Ectodermal cell (in vitro differentiated cells): ENCODE results near the gene LRRC31. TPM values are rescaled to one million over a fixed set of nuclear protein-coding genes. Genes with fewer than 3 reads are reported as not detected.

ENCODE experiments used
- H3K27ac ChIP-seq: 2 replicates; pipeline ENCODE4 v1.7.0; 2013; ENCODE audit warnings: mild to moderate bottlenecking, low read depth, low read length; ENCODE audit not compliant: insufficient read depth, poor library complexity, severe bottlenecking
- H3K27me3 ChIP-seq: 2 replicates; pipeline ENCODE4 v1.7.0; 2013; ENCODE audit warnings: mild to moderate bottlenecking, low read length; ENCODE audit not compliant: insufficient read depth, control insufficient read depth, poor library complexity, severe bottlenecking
- H3K36me3 ChIP-seq: one replicate; pipeline ENCODE4 v1.7.0; 2013; ENCODE audit warnings: low read length; ENCODE audit not compliant: control insufficient read depth, insufficient read depth
- H3K4me1 ChIP-seq: one replicate; pipeline ENCODE4 v1.7.0; 2013; ENCODE audit warnings: low read length; ENCODE audit not compliant: control insufficient read depth, insufficient read depth
- H3K4me3 ChIP-seq: 2 replicates; pipeline ENCODE4 v1.7.0; 2013; ENCODE audit warnings: low read depth, low read length, control low read depth; ENCODE audit not compliant: insufficient read depth
- H3K9me3 ChIP-seq: 2 replicates; pipeline ENCODE4 v1.7.0; 2013; ENCODE audit warnings: mild to moderate bottlenecking, low read length, moderate library complexity; ENCODE audit not compliant: control insufficient read depth
- WGBS, 2 experiments: methylation state at CpG; one replicate each; pipeline ENCODE4 v1.1.7; 2013; ENCODE audit warnings: missing lambda C conversion rate in 2 of 2; 5-methylcytosine and 5-hydroxymethylcytosine counted together
- polyA plus RNA-seq, 4 experiments: library from polyadenylated mRNA; stranded (reverse); fragments of 50-300 nt; gene quantifications; one replicate each; pipeline ENCODE4 v1.2.3, GENCODE V29; 2013

LRRC31 gene
- not detected for polyA plus RNA-seq (2013, experiment 1 of 4)
- not detected for polyA plus RNA-seq (2013, experiment 2 of 4)
- polyA plus RNA-seq (2013, experiment 3 of 4): not detected
- not detected for polyA plus RNA-seq (2013, experiment 4 of 4)

DNA sequence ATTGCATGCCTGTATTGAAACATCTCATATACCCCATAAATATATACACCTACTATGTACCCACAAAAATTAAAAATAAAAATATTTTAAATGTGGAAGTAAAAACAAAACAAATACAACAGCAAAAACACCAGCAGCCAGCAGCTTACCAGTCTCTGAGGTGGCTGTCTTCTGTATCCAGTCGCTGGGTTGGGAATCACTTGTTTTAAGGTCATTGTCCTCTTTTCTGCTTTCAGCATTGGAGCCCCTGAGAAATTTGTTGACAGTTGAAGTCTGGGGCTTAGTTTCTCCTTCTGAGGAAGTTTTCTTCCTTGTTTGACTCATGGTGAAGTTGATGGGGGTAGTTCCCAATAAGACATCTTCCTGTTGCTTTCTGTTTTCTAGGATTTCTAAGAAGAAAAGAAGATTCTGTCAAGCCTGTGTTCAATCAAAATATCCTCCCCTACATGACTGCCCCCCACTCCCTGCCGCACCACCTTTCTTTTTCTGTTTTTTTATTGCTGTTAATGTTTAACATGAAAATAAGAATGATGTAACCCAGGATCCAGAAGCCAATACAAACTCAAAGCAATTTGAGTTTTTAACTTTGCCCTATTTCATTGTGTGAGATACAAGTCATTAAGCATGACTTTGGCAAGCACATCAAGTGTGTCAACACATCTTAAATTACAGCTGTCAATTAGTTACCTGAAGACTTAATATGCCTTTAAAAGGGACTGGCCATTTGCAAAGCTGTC lies at the start of gene LRRC31:
Gene LRRC31, minus strand, starts transcription at position 452 of the 737 bp plus-strand sequence. Its CDS starts 128 bp downstream, at position 324.
- no peak within 1 kb of the TSS for H3K4me3 ChIP-seq
- no peak within 1 kb of the TSS for H3K27ac ChIP-seq
- no peaks in the 10 kb centered on the region for H3K4me1 ChIP-seq
- WGBS, 2 experiments: 76 to 85% methylated on average over 1 of the region's 2 CpGs
- no peaks in the 10 kb centered on the region for H3K9me3 ChIP-seq
- no peaks in the 10 kb centered on the region for H3K27me3 ChIP-seq
- no peaks in the 10 kb centered on the region for H3K36me3 ChIP-seq

- Histone ChIP-seq H3K4me1 (no peaks in the 10 kb centered on the region), H3K4me3 (no peak overlapping the region), H3K27ac (no peak overlapping the region), H3K9me3 (no peaks in the 10 kb centered on the region), H3K27me3 (no peaks in the 10 kb centered on the region), H3K36me3 (no peaks in the 10 kb centered on the region)
- 89 to 96% methylated on average over 2 of the region's 2 CpGs for WGBS, 2 experiments
Observed at GRCh38 chr3:169914321-169914720, 44.6 kb upstream of the LRRC31 start.

GRCh38 chr3:169913323-169913722 lies 43.6 kb upstream of the LRRC31 start:
- H3K27me3 ChIP-seq: no peaks in the 10 kb centered on the region
- 93 to 95% methylated on average over 3 of the region's 3 CpGs for WGBS, 2 experiments

GRCh38 chr3:169911272-169911671 lies 41.5 kb upstream of the LRRC31 start, which contains the start of gene SAMD7:
Gene SAMD7 (plus strand): TSS chr3:169911572. CDS start chr3:169919499, 7,927 bp downstream.
- H3K9me3 ChIP-seq: no peaks in the 10 kb centered on the region
- no peaks in the 10 kb centered on the region for H3K36me3 ChIP-seq
- H3K4me1 ChIP-seq: no peaks in the 10 kb centered on the region
- H3K27ac ChIP-seq: no peak within 1 kb of the TSS
- no peaks in the 10 kb centered on the region for H3K27me3 ChIP-seq
- WGBS, 2 experiments: 100% methylated on average over 1 of the region's 1 CpG; no CpG with 5 or more reads in 1 of the 2 experiments
- no peak within 1 kb of the TSS for H3K4me3 ChIP-seq

More at GRCh38 chr3:169913323-169913722, 43.6 kb upstream of the LRRC31 start:
- Histone ChIP-seq H3K27ac (no peak overlapping the region), H3K36me3 (no peaks in the 10 kb centered on the region), H3K9me3 (no peaks in the 10 kb centered on the region), H3K4me3 (no peak overlapping the region), H3K4me1 (no peaks in the 10 kb centered on the region)

GRCh38 chr3:169907944-169908343 lies 38.2 kb upstream of the LRRC31 start:
- H3K27me3 ChIP-seq: no peaks in the 10 kb centered on the region
- 91 to 95% methylated on average over 4 of the region's 4 CpGs for WGBS, 2 experiments
- H3K9me3 ChIP-seq: no peaks in the 10 kb centered on the region
- H3K4me3 ChIP-seq: no peak overlapping the region
- no peaks in the 10 kb centered on the region for H3K4me1 ChIP-seq
- H3K27ac ChIP-seq: no peak overlapping the region
- H3K36me3 ChIP-seq: no peaks in the 10 kb centered on the region

GRCh38 chr3:169907476-169907875 lies 37.7 kb upstream of the LRRC31 start:
- Histone ChIP-seq H3K36me3 (no peaks in the 10 kb centered on the region), H3K9me3 (no peaks in the 10 kb centered on the region), H3K27ac (no peak overlapping the region), H3K27me3 (no peaks in the 10 kb centered on the region), H3K4me1 (no peaks in the 10 kb centered on the region), H3K4me3 (no peak overlapping the region)

GRCh38 chr3:169905404-169905803 lies 35.7 kb upstream of the LRRC31 start:
- no peaks in the 10 kb centered on the region for H3K27me3 ChIP-seq
- no peak overlapping the region for H3K4me3 ChIP-seq
- WGBS, 2 experiments: 72 to 80% methylated on average over 4 to 6 of the region's 6 CpGs
- no peaks in the 10 kb centered on the region for H3K4me1 ChIP-seq
- no peaks in the 10 kb centered on the region for H3K9me3 ChIP-seq
- H3K36me3 ChIP-seq: no peaks in the 10 kb centered on the region
- no peak overlapping the region for H3K27ac ChIP-seq

DNA sequence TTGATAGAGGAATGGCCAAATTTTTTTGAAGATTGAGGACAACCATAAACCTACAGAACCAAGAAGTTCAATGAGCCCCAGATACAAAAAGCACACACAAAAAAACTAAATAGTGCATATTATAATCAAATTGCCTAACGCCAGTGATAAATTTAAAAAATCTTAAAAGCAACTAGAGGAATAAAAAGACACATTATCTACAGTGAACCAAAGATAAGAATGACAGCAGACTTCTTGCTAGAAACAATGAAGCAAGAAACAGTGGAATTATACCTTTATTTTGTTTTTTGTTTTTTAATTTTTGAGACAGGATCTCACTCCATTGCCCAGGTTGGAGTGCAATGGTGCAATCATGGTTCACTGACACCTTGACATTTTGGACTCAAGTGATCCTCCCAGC lies 31.7 kb upstream of the LRRC31 start:
- H3K4me3 ChIP-seq: no peak overlapping the region
- WGBS, 2 experiments: 100% methylated on average over 1 of the region's 1 CpG; no CpG with 5 or more reads in 1 of the 2 experiments
- H3K27ac ChIP-seq: no peak overlapping the region
- H3K4me1 ChIP-seq: no peaks in the 10 kb centered on the region
- H3K27me3 ChIP-seq: no peaks in the 10 kb centered on the region
- H3K9me3 ChIP-seq: no peaks in the 10 kb centered on the region
- no peaks in the 10 kb centered on the region for H3K36me3 ChIP-seq

GRCh38 chr3:169897284-169897683 lies 27.5 kb upstream of the LRRC31 start:
- Histone ChIP-seq H3K27me3 (no peaks in the 10 kb centered on the region), H3K36me3 (no peaks in the 10 kb centered on the region), H3K27ac (no peak overlapping the region), H3K4me1 (no peaks in the 10 kb centered on the region), H3K4me3 (no peak overlapping the region), H3K9me3 (no peaks in the 10 kb centered on the region)
- WGBS, 2 experiments: 84 to 90% methylated on average over 1 of the region's 1 CpG

DNA sequence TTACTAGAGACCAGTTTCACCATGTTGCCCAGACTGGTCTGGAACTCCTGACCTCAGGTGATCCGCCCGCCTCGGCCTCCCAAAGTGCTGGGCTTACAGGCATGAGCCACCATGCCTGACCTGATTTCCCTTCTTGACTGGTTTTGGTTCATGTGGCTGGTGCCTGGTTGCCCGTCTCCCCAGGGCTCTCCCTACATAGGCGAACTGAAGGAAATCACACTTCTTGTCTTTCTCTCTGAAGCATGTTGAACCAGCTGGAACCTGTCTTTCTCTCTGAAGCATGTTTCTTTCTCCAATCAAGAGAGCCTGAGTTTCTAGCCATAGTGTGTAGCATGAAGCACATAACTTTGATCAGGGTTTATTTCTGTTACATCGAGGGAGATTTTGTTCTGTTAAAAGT lies 25.3 kb upstream of the LRRC31 start:
- no peak overlapping the region for H3K27ac ChIP-seq

More for the DNA sequence above, 25.3 kb upstream of the LRRC31 start:
- H3K36me3 ChIP-seq: no peaks in the 10 kb centered on the region
- no peaks in the 10 kb centered on the region for H3K4me1 ChIP-seq
- H3K4me3 ChIP-seq: no peak overlapping the region
- 78 to 79% methylated on average over 6 of the region's 6 CpGs for WGBS, 2 experiments
- no peaks in the 10 kb centered on the region for H3K9me3 ChIP-seq
- H3K27me3 ChIP-seq: no peaks in the 10 kb centered on the region
